A549 (cell line): ENCODE results near the gene GTF2IRD1. TPM values are rescaled to one million over a fixed set of nuclear protein-coding genes. Genes with fewer than 3 reads are reported as not detected.

ENCODE experiments used
- ATAC-seq, 2 experiments: fragments of 200-7000 bp in 1 of 2; fragments of >200 bp in 1 of 2; cut with Nextera tagmentation in 1 of 2; cut with Tn5 transposase in 1 of 2; 3 replicates each; pipeline versions ENCODE4 v1.8.0 to v1.9.1; 2018 to 2020; ENCODE audit warnings: mild to moderate bottlenecking in 1 of 2, moderate library complexity in 1 of 2
- CTCF ChIA-PET: fragments of 300-600 bp; sonication (Branson Sonifier 250); formaldehyde crosslinking; extraction: SDS; loops from one replicate; lab custom pipeline; 2021; ENCODE audit warnings: antibody characterized with exemption, inconsistent platforms; lab: Yijun Ruan, JAX
- POLR2A ChIA-PET: fragments of 350-600 bp; formaldehyde crosslinking; extraction: SDS; loops from one replicate; lab custom pipeline; 2021; ENCODE audit warnings: antibody characterized with exemption, inconsistent platforms; lab: Yijun Ruan, JAX
- DNase-seq, 2 experiments: peaks; one replicate each; pipeline versions ENCODE4 v3.0.0 to v3.0.0-alpha.2; 2011 to 2016; ENCODE audit warnings: low read depth in 1 of 2, low spot score in 1 of 2
- FAIRE-seq: peaks from 2 replicates; lab custom pipeline; 2011; peaks lifted over from hg19 to GRCh38; lab: Jason Lieb, UNC
- H3K27ac ChIP-seq, 2 experiments: fragments of >200 bp; sonication (Bioruptor Twin); formaldehyde crosslinking; 3 replicates each; pipeline ENCODE4 v1.5.1; 2016 to 2017
- H3K4me1 ChIP-seq: fragments of >200 bp; sonication (Bioruptor Twin); formaldehyde crosslinking; 3 replicates; pipeline ENCODE4 v1.6.1; 2016
- H3K4me2 ChIP-seq: fragments of >200 bp; sonication (Bioruptor Twin); formaldehyde crosslinking; 3 replicates; pipeline ENCODE4 v1.6.1; 2016
- H3K4me3 ChIP-seq: fragments of >200 bp; sonication (Bioruptor Twin); formaldehyde crosslinking; 3 replicates; pipeline ENCODE4 v1.5.1; 2016
- H3K9me3 ChIP-seq: fragments of >200 bp; sonication (Bioruptor Twin); formaldehyde crosslinking; 3 replicates; pipeline ENCODE4 v1.6.1; 2016
- BHLHE40 ChIP-seq: IDR thresholded peaks from 2 replicates; pipeline ENCODE4 v1.6.1; 2012; ENCODE audit warnings: low read depth, low read length, inconsistent platforms
- FOSL2 ChIP-seq, 2 experiments: fragments of 450-650 bp in 1 of 2; fragments of >200 bp in 1 of 2; sonication (Bioruptor Twin) in 1 of 2; formaldehyde crosslinking; IDR thresholded peaks; 2 replicates each; pipeline versions ENCODE4 v1.5.0 to v1.6.1; 2016 to 2020; ENCODE audit warnings: mild to moderate bottlenecking in 1 of 2, moderate library complexity in 1 of 2
- FOXS1 ChIP-seq: fragments of 250-450 bp; sonication (Bioruptor Pico); IDR thresholded peaks from 2 replicates; pipeline ENCODE4 v1.5.0; 2020; ENCODE audit warnings: mild to moderate bottlenecking, moderate library complexity
- GATA3 ChIP-seq: IDR thresholded peaks from 2 replicates; pipeline ENCODE4 v1.6.1; 2012; ENCODE audit warnings: borderline replicate concordance
- HEYL ChIP-seq: fragments of 250-450 bp; sonication (Bioruptor Pico); IDR thresholded peaks from 2 replicates; pipeline ENCODE4 v1.8.0; 2021; ENCODE audit warnings: mild to moderate bottlenecking, moderate library complexity
- REST ChIP-seq: fragments of 200-600 bp; sonication (generic); IDR thresholded peaks from 2 replicates; pipeline ENCODE4 v1.6.1; 2016; ENCODE audit warnings: antibody characterized with exemption, mild to moderate bottlenecking, moderate library complexity
- SMC3 ChIP-seq: fragments of >200 bp; sonication (Bioruptor Twin); formaldehyde crosslinking; IDR thresholded peaks from 3 replicates; pipeline ENCODE4 v1.6.1; 2018; ENCODE audit warnings: inconsistent platforms
- TFCP2L1 ChIP-seq: fragments of 250-450 bp; sonication (Bioruptor Pico); IDR thresholded peaks from 2 replicates; pipeline ENCODE4 v1.5.0; 2021; ENCODE audit warnings: mild to moderate bottlenecking
- ZFP36 ChIP-seq: fragments of 450-650 bp; IDR thresholded peaks from 2 replicates; pipeline ENCODE4 v1.6.1; 2014; ENCODE audit warnings: borderline replicate concordance; ENCODE audit not compliant: partially characterized antibody
- WGBS: methylation state at CpG from one replicate; pipeline ENCODE4 v1.1.6; 2017; ENCODE audit errors: missing lambda C conversion rate; 5-methylcytosine and 5-hydroxymethylcytosine counted together
- polyA plus RNA-seq, 4 experiments: library from polyadenylated mRNA; depleted of rRNA in 3 of 4; stranded (reverse); fragments of >200 nt; fragmentation: RNase III in 1 of 4; extraction: RNeasy Plus Mini Kit Qiagen cat#74134 plus additional on column Dnase treatment in 1 of 4; gene quantifications; 2 replicates in 3 of 4; 3 replicates in 1 of 4; pipeline ENCODE4 v1.2.3, GENCODE V29; 2011 to 2017
- TF ChIP-seq, protein P1 (sequence below): fragments of >200 bp; sonication (Bioruptor Twin); formaldehyde crosslinking; IDR thresholded peaks from 3 replicates; pipeline ENCODE4 v1.6.1; 2016

Gene GTF2IRD1
- polyA plus RNA-seq, 2 of the 4 experiments (the other 2 are of a cell fraction), result 19.9 to 20.5 TPM

GRCh38 chr7:74461970-74462706 lies 8.4 kb downstream of the GTF2IRD1 start (continued):
- TF ChIP-seq FOXS1 (CRISPR knock-in tag) (no peak), FOSL2 (IDR thresholded peaks at IDR 0.05) (no peak), FOSL2 (CRISPR knock-in tag; IDR thresholded peaks at IDR 0.05) (no peak), SMC3 (no peak)

GRCh38 chr7:74462707-74463100 lies 9.0 kb downstream of the GTF2IRD1 start:
- TF ChIP-seq, protein P1, sequence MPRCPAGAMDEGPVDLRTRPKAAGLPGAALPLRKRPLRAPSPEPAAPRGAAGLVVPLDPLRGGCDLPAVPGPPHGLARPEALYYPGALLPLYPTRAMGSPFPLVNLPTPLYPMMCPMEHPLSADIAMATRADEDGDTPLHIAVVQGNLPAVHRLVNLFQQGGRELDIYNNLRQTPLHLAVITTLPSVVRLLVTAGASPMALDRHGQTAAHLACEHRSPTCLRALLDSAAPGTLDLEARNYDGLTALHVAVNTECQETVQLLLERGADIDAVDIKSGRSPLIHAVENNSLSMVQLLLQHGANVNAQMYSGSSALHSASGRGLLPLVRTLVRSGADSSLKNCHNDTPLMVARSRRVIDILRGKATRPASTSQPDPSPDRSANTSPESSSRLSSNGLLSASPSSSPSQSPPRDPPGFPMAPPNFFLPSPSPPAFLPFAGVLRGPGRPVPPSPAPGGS, result no peak
- TF ChIP-seq FOSL2 (IDR thresholded peaks at IDR 0.05), result no peak
- peak; percentile 26; the same call in 1 of the 2 replicates for TF ChIP-seq FOSL2 (CRISPR knock-in tag; IDR thresholded peaks at IDR 0.05)
- WGBS, result 89% methylated on average over 9 of the region's 11 CpGs
- H3K4me1 ChIP-seq, result peaks cover 8% of the 10 kb centered on the region
- no peak for DNase-seq
- ChIA-PET POLR2A (interaction anchor here (0.9 kb wide), 1 partner anchor 15 kb away, joined by 3 read pairs; no protein-coding TSS in a partner anchor), CTCF (interaction anchor here (0.9 to 1.9 kb wide), 5 partner anchors 10 to 62 kb away, joined by 3 to 7 read pairs (median 5); no protein-coding TSS in a partner anchor)
- FAIRE-seq, result no peak
- no peak overlapping the region for H3K4me3 ChIP-seq
- no peak overlapping the region for H3K4me2 ChIP-seq
- H3K9me3 ChIP-seq, result no peaks in the 10 kb centered on the region
- peak overlapping the region in 1 of 2 experiments; percentile 17; a peak in 3 of 6 replicates for H3K27ac ChIP-seq
- ATAC-seq, result no peak

- ATAC-seq (no peak), DNase-seq (no peak), FAIRE-seq (no peak)
- Histone ChIP-seq H3K4me2 (no peak overlapping the region), H3K27ac (peak overlapping the region in 1 of 2 experiments; percentile 18; a peak in 1 of 6 replicates), H3K9me3 (no peaks in the 10 kb centered on the region), H3K4me1 (peaks cover 8% of the 10 kb centered on the region), H3K4me3 (no peak overlapping the region)
- POLR2A ChIA-PET, result no interaction called here
- TF ChIP-seq TFCP2L1 (no peak), FOSL2 (IDR thresholded peaks at IDR 0.05) (no peak), FOSL2 (CRISPR knock-in tag; IDR thresholded peaks at IDR 0.05) (no peak), GATA3 (no peak), BHLHE40 (no peak), FOXS1 (CRISPR knock-in tag) (no peak), REST (no peak), ZFP36 (peak; percentile 57), HEYL (CRISPR knock-in tag) (no peak)
- 88% methylated on average over 7 of the region's 7 CpGs for WGBS
- CTCF ChIA-PET, result interaction anchor here (0.6 to 1.9 kb wide), 4 partner anchors 16 to 155 kb away, joined by 3 to 7 read pairs (median 5); no protein-coding TSS in a partner anchor
Observed at GRCh38 chr7:74464931-74465886, 11.5 kb downstream of the GTF2IRD1 start.
